Measurements from ENCODE around the gene TLE5.

Gene TLE5

DNA sequence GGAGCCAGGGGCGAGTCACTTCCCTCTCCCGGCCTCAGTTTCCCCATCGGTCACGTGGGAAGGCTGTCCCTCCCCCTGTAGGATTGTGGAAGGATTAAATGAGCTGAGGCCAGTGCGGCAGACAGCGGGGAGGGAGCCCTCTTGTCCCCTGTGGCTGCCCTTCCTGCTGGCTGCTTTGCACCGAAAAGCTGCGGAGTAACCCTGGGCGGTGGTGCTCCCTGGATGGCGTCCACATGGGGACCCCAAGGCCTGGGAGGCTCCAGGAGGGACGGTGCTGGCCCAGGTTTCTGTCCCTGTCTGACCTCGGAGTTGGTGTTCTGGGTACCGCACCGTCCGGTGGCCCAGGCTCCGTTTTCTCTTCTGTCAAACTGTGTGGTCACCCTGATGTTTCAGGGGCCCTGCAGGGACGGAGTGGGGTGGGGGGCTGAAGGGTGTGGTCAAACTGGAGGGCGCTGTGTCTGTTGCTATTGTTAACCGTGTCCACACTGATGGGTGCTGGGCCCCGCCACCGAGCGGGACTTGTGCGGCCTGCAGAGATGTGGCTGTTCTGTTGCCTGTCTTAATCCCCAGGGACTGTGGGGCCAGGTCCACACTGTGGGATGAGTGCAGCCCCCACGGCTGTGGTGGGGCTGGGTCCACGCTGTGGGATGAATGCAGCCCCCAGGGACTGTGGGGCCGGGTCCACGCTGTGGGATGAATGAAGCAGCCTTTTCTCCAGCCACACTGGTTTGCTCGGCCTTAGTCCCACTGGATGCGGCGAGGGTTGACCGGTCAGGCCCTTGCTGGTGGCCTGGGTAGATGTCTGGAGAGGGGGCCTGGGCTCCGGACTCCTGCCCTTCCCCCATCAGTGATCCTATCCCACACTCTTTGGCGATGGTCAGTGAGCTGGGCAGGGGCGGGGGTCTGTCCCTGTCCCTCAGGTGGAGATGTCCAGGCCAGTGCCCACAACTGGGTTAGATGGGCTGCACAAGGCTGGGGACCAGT, 38.7 kb upstream of the TLE5 start:
- TF ChIP-seq, protein P1, sequence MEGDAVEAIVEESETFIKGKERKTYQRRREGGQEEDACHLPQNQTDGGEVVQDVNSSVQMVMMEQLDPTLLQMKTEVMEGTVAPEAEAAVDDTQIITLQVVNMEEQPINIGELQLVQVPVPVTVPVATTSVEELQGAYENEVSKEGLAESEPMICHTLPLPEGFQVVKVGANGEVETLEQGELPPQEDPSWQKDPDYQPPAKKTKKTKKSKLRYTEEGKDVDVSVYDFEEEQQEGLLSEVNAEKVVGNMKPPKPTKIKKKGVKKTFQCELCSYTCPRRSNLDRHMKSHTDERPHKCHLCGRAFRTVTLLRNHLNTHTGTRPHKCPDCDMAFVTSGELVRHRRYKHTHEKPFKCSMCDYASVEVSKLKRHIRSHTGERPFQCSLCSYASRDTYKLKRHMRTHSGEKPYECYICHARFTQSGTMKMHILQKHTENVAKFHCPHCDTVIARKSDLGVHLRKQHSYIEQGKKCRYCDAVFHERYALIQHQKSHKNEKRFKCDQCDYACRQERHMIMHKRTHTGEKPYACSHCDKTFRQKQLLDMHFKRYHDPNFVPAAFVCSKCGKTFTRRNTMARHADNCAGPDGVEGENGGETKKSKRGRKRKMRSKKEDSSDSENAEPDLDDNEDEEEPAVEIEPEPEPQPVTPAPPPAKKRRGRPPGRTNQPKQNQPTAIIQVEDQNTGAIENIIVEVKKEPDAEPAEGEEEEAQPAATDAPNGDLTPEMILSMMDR (conservative IDR thresholded peaks at IDR 0.05; ENCODE audit: low read depth), result no peak
- peak overlapping the region; percentile 82 for H3K27ac ChIP-seq
- DNase-seq (ENCODE audit: low spot score), result no peak
- POLR2A ChIA-PET (ENCODE audit: low non-redundant PET), result interaction anchor here (0.5 kb wide), 1 partner anchor 34 kb away, joined by 5 read pairs; no protein-coding TSS in a partner anchor
- CTCF ChIA-PET, result interaction anchor here (0.7 kb wide), 1 partner anchor 25 kb away, joined by 4 read pairs; no protein-coding TSS in a partner anchor

DNA sequence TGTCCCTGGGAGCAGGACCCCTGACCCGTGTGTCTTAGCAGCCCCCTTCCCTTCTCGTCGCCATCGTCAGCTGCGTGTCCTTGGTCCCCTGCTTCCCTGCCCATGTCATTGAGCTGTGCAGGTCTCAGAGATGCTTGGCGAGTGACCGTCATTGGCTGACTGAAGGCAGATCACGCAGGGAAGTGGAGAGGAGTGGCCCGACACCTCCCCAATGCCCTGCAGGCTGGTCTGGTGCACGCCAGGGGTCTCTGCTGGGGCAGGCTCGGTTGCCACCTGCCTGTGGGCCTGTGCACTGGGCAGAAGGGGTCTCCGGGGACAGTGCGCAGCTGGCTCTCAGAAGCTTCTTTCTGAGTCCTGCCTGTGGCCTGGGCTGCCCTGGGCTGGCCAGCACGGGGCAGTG, 38.0 kb upstream of the TLE5 start:
- ChIA-PET CTCF (interaction anchor here (0.7 kb wide), 1 partner anchor 24 kb away, joined by 4 read pairs; no protein-coding TSS in a partner anchor), POLR2A (ENCODE audit: low non-redundant PET) (no interaction called here)
- TF ChIP-seq, protein P1 (conservative IDR thresholded peaks at IDR 0.05; ENCODE audit: low read depth), result no peak
- H3K27ac ChIP-seq, result peak overlapping the region; percentile 82
- no peak for DNase-seq (ENCODE audit: low spot score)

DNA sequence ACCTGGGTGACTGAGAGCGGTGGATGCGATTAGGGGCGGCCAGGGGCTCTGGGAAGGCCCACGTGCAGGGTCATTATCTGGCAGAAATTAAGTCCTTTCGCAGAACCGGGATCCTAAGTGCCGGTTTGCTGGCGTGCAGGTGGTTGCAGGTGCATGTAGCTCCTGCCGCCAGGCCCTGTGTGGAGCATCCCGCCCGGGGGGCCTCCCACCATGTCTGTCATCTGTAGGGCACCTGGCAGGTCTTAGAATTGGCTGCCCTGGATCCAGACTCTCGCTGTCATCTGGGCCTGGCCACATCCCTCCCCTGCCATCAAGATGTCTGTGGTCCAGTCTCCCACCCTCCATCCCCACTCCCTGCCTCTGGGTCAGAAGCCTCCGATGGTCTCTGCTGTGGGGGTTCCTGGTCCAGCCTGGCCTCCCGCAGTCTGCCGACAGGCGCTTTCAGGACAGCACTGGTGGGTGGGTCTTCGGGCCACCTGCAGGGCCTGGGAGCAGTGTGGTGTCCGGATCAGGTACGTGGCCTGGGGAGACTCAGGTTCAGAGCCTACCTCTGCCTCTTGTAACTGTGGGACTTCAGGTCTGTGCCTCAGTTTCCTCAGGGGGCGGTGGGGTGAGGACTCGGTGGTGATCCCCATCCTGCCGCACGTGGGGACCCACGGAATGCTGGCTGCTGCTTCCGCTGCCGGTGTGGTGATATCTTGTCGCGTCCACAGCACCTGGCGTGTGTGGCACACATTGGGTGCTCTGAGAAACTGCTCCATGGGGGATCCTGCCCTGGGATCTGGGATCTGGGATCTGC, 37.3 kb upstream of the TLE5 start:
- POLR2A ChIA-PET (ENCODE audit: low non-redundant PET), result no interaction called here
- CTCF ChIA-PET, result interaction anchor here (0.6 kb wide), 1 partner anchor 24 kb away, joined by 3 read pairs; no protein-coding TSS in a partner anchor
- DNase-seq (ENCODE audit: low spot score), result no peak
- TF ChIP-seq, protein P1 (conservative IDR thresholded peaks at IDR 0.05; ENCODE audit: low read depth), result no peak
- H3K27ac ChIP-seq, result peak overlapping the region; percentile 82

DNA sequence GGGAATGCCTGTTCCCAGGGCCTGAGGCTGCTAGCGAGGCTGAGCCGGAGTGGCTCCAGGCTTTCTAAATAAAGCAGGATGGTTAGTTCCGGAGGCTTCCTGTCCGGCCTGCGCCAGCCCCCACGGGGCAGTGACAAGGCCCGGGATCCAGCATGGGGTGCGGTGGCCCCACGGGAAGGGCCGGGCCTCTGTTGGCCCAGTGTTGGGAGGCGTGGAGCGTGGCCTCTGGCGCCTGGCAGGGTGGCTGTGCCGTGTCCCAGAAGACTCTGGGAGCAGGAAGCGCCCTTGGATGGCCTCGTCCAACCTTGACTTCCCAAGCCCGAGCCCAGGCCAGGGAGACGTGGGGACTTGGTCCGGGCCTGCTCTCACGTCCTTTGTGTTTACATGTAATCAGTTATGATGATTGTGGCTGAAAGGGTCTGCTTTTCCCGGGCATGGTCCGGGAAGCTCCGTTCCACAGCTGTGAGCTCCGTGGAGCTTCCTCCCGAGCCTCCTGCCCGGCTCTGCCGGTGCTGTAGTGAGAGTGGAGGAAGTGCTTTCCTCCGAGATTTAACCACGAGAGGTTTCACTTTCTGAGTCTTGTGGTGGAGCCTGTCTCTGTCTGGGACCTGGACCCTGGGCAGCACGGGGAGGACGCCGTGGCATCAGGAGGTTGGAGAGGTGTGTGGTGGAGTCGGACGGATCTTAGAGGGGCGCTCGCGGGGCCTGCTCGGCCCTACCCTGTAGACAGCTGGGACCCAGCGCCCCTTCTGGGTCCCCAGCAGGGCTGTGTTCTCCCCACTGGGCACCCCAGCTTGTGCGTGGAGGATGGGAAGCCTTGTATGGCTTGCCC, 36.4 kb upstream of the TLE5 start:
- TF ChIP-seq, protein P1 (conservative IDR thresholded peaks at IDR 0.05; ENCODE audit: low read depth), result no peak
- no peak for DNase-seq (ENCODE audit: low spot score)
- H3K27ac ChIP-seq, result peak overlapping the region; percentile 82
- ChIA-PET CTCF (interaction anchor here (0.6 kb wide), 1 partner anchor 23 kb away, joined by 3 read pairs; no protein-coding TSS in a partner anchor), POLR2A (ENCODE audit: low non-redundant PET) (no interaction called here)

GRCh38 chr19:3098141-3098514, 35.8 kb upstream of the TLE5 start:
- TF ChIP-seq, protein P1 (conservative IDR thresholded peaks at IDR 0.05; ENCODE audit: low read depth), result no peak
- H3K27ac ChIP-seq, result peak overlapping the region; percentile 82
- no peak for DNase-seq (ENCODE audit: low spot score)
- ChIA-PET POLR2A (ENCODE audit: low non-redundant PET) (no interaction called here), CTCF (no interaction called here)
